Lower leg skin (tissue), 3 donors: Measurements from ENCODE around the gene CRYM.

Experiments used
- CTCF ChIP-seq, 3 donors: fragments of 450-650 bp; IDR thresholded peaks; one replicate each; pipeline ENCODE4 v1.5.1; 2016; ENCODE audit warnings: antibody characterized with exemption in 3 of 3, mild to moderate bottlenecking in 3 of 3, moderate library complexity in 2 of 3
- POLR2A ChIP-seq, 2 donors: fragments of 450-650 bp; IDR thresholded peaks; one replicate each; pipeline ENCODE4 v1.6.1; 2016 to 2017; ENCODE audit warnings: antibody characterized with exemption in 2 of 2, mild to moderate bottlenecking in 1 of 2, moderate library complexity in 1 of 2

GRCh38 chr16:21279501-21279900 lies 1.4 kb upstream of the CRYM start:
- TF ChIP-seq POLR2A (IDR thresholded peaks at IDR 0.05) (no peak), CTCF (IDR thresholded peaks at IDR 0.05) (no peak)
